RWPE2 (cell line): ENCODE results near the gene GPATCH1.

ENCODE experiments used
- ATAC-seq: fragments of 200-7000 bp; cut with Tn5 transposase; 3 replicates; pipeline ENCODE4 v1.9.1; 2021; ENCODE audit warnings: low read depth
- DNase-seq: peaks from one replicate; pipeline ENCODE4 v3.0.0-alpha.2; 2020; ENCODE audit warnings: low spot score
- H3K27ac ChIP-seq: fragments of 450-650 bp; 2 replicates; pipeline ENCODE4 v1.5.1; 2017; ENCODE audit warnings: mild to moderate bottlenecking; ENCODE audit not compliant: poor library complexity, severe bottlenecking
- H3K27me3 ChIP-seq: fragments of 250-450 bp; sonication (Bioruptor Pico); 2 replicates; pipeline ENCODE4 v1.5.1; 2021; ENCODE audit warnings: mild to moderate bottlenecking, moderate library complexity; ENCODE audit not compliant: insufficient read depth, poor library complexity, severe bottlenecking
- H3K36me3 ChIP-seq: fragments of 250-450 bp; sonication (Bioruptor Pico); 2 replicates; pipeline ENCODE4 v1.5.1; 2020; ENCODE audit warnings: low read depth, mild to moderate bottlenecking, moderate library complexity
- H3K4me1 ChIP-seq: fragments of 250-450 bp; sonication (Bioruptor Pico); 2 replicates; pipeline ENCODE4 v1.5.1; 2021; ENCODE audit warnings: mild to moderate bottlenecking, moderate library complexity; ENCODE audit not compliant: insufficient read depth, poor library complexity, severe bottlenecking
- H3K4me3 ChIP-seq: fragments of 250-450 bp; sonication (Bioruptor Pico); 2 replicates; pipeline ENCODE4 v1.5.1; 2021; ENCODE audit warnings: mild to moderate bottlenecking, moderate library complexity; ENCODE audit not compliant: severe bottlenecking
- H3K9me3 ChIP-seq: fragments of 250-450 bp; sonication (Bioruptor Pico); 2 replicates; pipeline ENCODE4 v1.5.1; 2021; ENCODE audit warnings: mild to moderate bottlenecking, moderate library complexity; ENCODE audit not compliant: severe bottlenecking
- TF ChIP-seq, protein P1 (sequence below): fragments of 450-650 bp; IDR thresholded peaks from one replicate; pipeline ENCODE4 v1.5.1; 2017; ENCODE audit warnings: mild to moderate bottlenecking, moderate library complexity; ENCODE audit not compliant: poor library complexity, severe bottlenecking

GPATCH1 gene

DNA sequence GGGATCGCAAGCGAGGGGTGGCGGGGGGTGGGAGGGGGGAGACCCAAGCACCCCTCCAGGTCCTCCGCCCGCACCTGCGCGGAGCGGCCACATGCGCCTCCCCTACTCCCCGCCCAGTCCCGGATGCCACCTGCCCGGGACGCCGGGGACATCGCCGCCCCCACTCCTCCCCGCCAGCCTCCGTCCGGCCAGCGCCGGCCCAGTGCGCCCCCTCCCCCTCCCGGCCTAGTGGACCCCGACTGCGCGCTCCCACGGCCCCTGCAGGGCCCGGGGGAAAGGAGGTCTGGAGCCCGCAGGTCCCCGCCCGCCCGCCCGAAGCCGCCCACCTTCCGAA, 16.6 kb upstream of the GPATCH1 start:
- Histone ChIP-seq H3K4me1 (peaks cover 2% of the 10 kb centered on the region), H3K36me3 (no peaks in the 10 kb centered on the region), H3K9me3 (no peaks in the 10 kb centered on the region), H3K27ac (no peak overlapping the region), H3K4me3 (peak overlapping the region; percentile 44), H3K27me3 (no peaks in the 10 kb centered on the region)
- DNase-seq: no peak
- TF ChIP-seq, protein P1, sequence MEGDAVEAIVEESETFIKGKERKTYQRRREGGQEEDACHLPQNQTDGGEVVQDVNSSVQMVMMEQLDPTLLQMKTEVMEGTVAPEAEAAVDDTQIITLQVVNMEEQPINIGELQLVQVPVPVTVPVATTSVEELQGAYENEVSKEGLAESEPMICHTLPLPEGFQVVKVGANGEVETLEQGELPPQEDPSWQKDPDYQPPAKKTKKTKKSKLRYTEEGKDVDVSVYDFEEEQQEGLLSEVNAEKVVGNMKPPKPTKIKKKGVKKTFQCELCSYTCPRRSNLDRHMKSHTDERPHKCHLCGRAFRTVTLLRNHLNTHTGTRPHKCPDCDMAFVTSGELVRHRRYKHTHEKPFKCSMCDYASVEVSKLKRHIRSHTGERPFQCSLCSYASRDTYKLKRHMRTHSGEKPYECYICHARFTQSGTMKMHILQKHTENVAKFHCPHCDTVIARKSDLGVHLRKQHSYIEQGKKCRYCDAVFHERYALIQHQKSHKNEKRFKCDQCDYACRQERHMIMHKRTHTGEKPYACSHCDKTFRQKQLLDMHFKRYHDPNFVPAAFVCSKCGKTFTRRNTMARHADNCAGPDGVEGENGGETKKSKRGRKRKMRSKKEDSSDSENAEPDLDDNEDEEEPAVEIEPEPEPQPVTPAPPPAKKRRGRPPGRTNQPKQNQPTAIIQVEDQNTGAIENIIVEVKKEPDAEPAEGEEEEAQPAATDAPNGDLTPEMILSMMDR: no peak
- peak; percentile 58; the same call in 2 of the 3 replicates for ATAC-seq

DNA sequence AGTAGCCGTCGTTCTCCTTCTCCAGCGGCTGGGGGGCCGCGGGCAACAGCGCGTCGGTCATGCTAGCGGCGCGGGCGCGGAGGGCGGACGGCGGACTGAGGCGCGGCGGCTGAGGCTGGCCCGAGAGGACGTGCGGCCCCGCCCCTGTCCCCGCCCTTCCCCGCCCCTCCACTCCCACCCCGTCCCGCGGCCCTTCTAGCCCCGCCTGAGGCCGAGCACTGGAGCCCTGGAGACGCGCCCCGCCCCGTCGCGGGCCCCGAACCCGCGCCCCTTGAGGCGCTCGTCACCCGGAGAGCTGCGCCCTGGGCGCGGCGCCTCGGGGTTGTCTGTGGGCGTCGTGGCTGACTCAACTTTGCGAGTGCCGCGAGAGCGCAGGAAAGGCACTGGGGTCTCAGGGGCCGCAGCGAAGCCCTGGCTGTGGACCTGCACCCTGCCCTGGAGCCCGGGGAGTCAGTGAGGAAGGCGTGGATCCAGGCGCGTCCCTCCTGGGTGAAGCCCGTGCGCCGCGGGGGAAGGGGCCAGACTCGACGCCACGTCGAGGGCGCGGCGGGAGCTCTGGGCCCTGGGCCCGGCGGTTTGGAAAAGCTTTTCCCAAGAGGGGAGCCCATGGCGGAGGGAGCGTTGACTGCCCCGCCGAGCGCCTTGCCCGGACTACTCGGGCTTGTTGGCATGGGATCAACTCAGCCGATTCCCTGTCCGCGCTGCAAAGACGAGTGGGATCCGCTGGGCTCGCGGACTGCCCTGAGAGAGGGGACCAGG, 16.0 kb upstream of the GPATCH1 start, which contains the start of gene RHPN2:
RHPN2 (minus strand) TSS at position 97 of the 759 bp plus-strand sequence; CDS start at position 61, 36 bp downstream.
- peak; percentile 79 for ATAC-seq
- no peaks in the 10 kb centered on the region for H3K36me3 ChIP-seq
- peaks cover 8% of the 10 kb centered on the region for H3K4me1 ChIP-seq
- no peak within 1 kb of the TSS for H3K27ac ChIP-seq
- DNase-seq: peak; percentile 68
- TF ChIP-seq, protein P1: no peak
- H3K4me3 ChIP-seq: peak within 1 kb of the TSS; percentile 44
- H3K27me3 ChIP-seq: no peaks in the 10 kb centered on the region
- H3K9me3 ChIP-seq: no peaks in the 10 kb centered on the region

DNA sequence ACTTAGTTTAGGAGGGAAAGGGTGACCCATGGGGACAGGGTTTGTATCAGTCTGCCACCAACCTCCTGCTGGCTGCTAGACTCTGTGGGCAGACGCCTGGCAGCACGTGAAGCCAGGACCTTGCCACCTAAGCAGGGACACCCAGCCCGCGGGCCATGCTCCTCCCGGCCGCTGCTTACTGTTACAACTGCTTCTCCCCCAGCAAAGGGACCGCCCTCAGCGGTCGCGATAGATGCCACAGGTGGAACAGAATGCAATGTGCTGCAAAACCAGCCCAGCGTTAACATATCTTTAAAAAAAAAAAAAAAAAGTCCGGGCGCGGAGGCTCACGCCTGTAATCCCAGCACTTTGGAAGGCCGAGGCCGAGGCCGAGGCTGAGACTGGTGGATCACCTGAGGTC, 14.4 kb upstream of the GPATCH1 start:
- peaks cover 8% of the 10 kb centered on the region for H3K4me1 ChIP-seq
- no peaks in the 10 kb centered on the region for H3K27me3 ChIP-seq
- no peaks in the 10 kb centered on the region for H3K9me3 ChIP-seq
- no peak overlapping the region for H3K4me3 ChIP-seq
- H3K36me3 ChIP-seq: no peaks in the 10 kb centered on the region
- DNase-seq: no peak
- TF ChIP-seq, protein P1: no peak
- ATAC-seq: no peak
- no peak overlapping the region for H3K27ac ChIP-seq

DNA sequence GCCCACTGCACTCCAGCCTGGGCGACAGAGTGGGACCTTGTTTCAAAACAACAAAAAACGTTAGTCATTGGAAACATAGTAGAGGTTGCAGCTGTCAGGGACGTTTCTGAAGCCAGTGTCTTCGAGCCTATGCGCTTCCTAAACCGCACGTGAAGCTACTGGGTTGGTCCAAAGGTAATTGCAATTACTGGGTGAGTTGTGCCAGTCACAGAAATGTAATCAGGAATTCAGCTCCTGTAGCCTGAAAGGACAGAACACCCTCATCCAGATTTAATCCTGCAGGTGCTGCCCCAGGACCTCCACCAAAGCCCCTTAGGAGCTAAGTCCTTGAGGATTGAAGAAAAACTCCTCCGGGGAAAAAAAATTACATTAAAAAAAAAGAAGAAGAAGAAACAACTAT, 13.9 kb upstream of the GPATCH1 start:
- Histone ChIP-seq H3K36me3 (no peaks in the 10 kb centered on the region), H3K4me1 (peaks cover 14% of the 10 kb centered on the region), H3K27ac (no peak overlapping the region), H3K4me3 (no peak overlapping the region), H3K9me3 (no peaks in the 10 kb centered on the region), H3K27me3 (no peaks in the 10 kb centered on the region)
- TF ChIP-seq, protein P1: no peak
- no peak for ATAC-seq
- no peak for DNase-seq

DNA sequence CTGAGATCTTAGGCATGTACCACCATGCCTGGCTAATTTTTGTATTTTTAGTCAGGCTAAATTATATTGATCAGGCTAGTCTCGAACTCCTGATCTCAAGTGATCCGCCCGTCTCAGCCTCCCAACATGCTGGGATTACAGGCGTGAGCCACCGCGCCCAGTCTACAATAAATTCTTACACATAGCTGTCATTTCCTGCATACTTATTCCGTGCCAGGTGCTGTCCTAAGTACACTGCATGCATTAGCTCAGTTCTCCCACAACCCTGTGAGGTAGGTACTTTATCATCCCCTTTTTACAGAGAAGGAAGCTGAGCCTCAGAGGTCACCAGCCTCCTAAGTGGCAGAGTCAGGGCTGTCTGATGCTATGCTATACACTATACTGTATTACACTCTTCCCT, 9.1 kb upstream of the GPATCH1 start:
- no peaks in the 10 kb centered on the region for H3K36me3 ChIP-seq
- H3K4me1 ChIP-seq: peaks cover 14% of the 10 kb centered on the region
- no peaks in the 10 kb centered on the region for H3K27me3 ChIP-seq
- peak; percentile 50; the same call in 2 of the 3 replicates for ATAC-seq
- TF ChIP-seq, protein P1: no peak
- H3K9me3 ChIP-seq: no peaks in the 10 kb centered on the region
- H3K4me3 ChIP-seq: no peak overlapping the region
- peak overlapping the region; percentile 42 for H3K27ac ChIP-seq
- DNase-seq: no peak
